Activated T-cell treated with anti-CD3 and anti-CD28 coated beads, Interleukin-2, amount 50 U/mL, for 24 hours (primary cell): ENCODE measurements around the gene SDSL.

Source experiments
- DNase-seq: peaks from one replicate; pipeline ENCODE4 v3.0.0-alpha.2; 2020
- H3K27ac Mint-ChIP-seq: 2 replicates; pipeline ENCODE4 v1.8.0; 2020; ENCODE audit warnings: mild to moderate bottlenecking, mixed read lengths
- H3K27me3 Mint-ChIP-seq: 2 replicates; pipeline ENCODE4 v1.8.0; 2020; ENCODE audit warnings: mixed read lengths
- H3K36me3 Mint-ChIP-seq: 2 replicates; pipeline ENCODE4 v1.8.0; 2020; ENCODE audit warnings: low read depth, mixed read lengths
- H3K4me1 Mint-ChIP-seq: 2 replicates; pipeline ENCODE4 v1.8.0; 2020; ENCODE audit warnings: low read depth, mixed read lengths
- H3K4me3 Mint-ChIP-seq: 2 replicates; pipeline ENCODE4 v1.8.0; 2020; ENCODE audit warnings: mild to moderate bottlenecking, moderate library complexity, mixed read lengths
- H3K9me3 Mint-ChIP-seq: 2 replicates; pipeline ENCODE4 v1.8.0; 2020; ENCODE audit warnings: mixed read lengths

Gene SDSL

GRCh38 chr12:113462998-113463745 is 41.0 kb downstream of the SDSL start:
- no peak overlapping the region for H3K27ac Mint-ChIP-seq
- H3K4me1 Mint-ChIP-seq = peaks cover 24% of the 10 kb centered on the region
- no peaks in the 10 kb centered on the region for H3K36me3 Mint-ChIP-seq
- peaks cover 84% of the 10 kb centered on the region for H3K27me3 Mint-ChIP-seq
- peak overlapping the region; percentile 56 for H3K4me3 Mint-ChIP-seq
- DNase-seq = peak; percentile 49
- H3K9me3 Mint-ChIP-seq = no peaks in the 10 kb centered on the region

GRCh38 chr12:113463746-113464451 is 41.7 kb downstream of the SDSL start:
- Mint-ChIP-seq H3K4me1 (peaks cover 24% of the 10 kb centered on the region), H3K27me3 (peaks cover 84% of the 10 kb centered on the region), H3K9me3 (no peaks in the 10 kb centered on the region), H3K36me3 (no peaks in the 10 kb centered on the region), H3K27ac (no peak overlapping the region), H3K4me3 (peak overlapping the region; percentile 56)
- DNase-seq = no peak

- no peak for DNase-seq
- H3K27me3 Mint-ChIP-seq = peaks cover 84% of the 10 kb centered on the region
- peaks cover 24% of the 10 kb centered on the region for H3K4me1 Mint-ChIP-seq
- no peak overlapping the region for H3K27ac Mint-ChIP-seq
- no peaks in the 10 kb centered on the region for H3K36me3 Mint-ChIP-seq
- no peaks in the 10 kb centered on the region for H3K9me3 Mint-ChIP-seq
- H3K4me3 Mint-ChIP-seq = peak overlapping the region; percentile 12
Measured at GRCh38 chr12:113464452-113464775, 42.2 kb downstream of the SDSL start.

- Mint-ChIP-seq H3K36me3 (no peaks in the 10 kb centered on the region), H3K4me1 (peaks cover 24% of the 10 kb centered on the region)
Measured at GRCh38 chr12:113464852-113465719, 42.9 kb downstream of the SDSL start.

GRCh38 chr12:113465808-113466453 is 43.8 kb downstream of the SDSL start:
- H3K36me3 Mint-ChIP-seq = no peaks in the 10 kb centered on the region

More at GRCh38 chr12:113464852-113465719, 42.9 kb downstream of the SDSL start:
- no peak for DNase-seq
- Mint-ChIP-seq H3K27me3 (peaks cover 84% of the 10 kb centered on the region), H3K27ac (no peak overlapping the region), H3K9me3 (no peaks in the 10 kb centered on the region), H3K4me3 (peak overlapping the region; percentile 12)

GRCh38 chr12:113466454-113467141 is 44.4 kb downstream of the SDSL start:
- Mint-ChIP-seq H3K9me3 (no peaks in the 10 kb centered on the region), H3K27me3 (peaks cover 84% of the 10 kb centered on the region), H3K36me3 (no peaks in the 10 kb centered on the region), H3K4me3 (no peak overlapping the region), H3K4me1 (peaks cover 26% of the 10 kb centered on the region), H3K27ac (no peak overlapping the region)
- no peak for DNase-seq

More at GRCh38 chr12:113465808-113466453, 43.8 kb downstream of the SDSL start:
- Mint-ChIP-seq H3K9me3 (no peaks in the 10 kb centered on the region), H3K4me3 (no peak overlapping the region), H3K27me3 (peaks cover 87% of the 10 kb centered on the region), H3K27ac (no peak overlapping the region), H3K4me1 (peaks cover 26% of the 10 kb centered on the region)
- DNase-seq = no peak

- Mint-ChIP-seq H3K36me3 (no peaks in the 10 kb centered on the region), H3K27ac (no peak overlapping the region), H3K4me3 (no peak overlapping the region), H3K9me3 (no peaks in the 10 kb centered on the region), H3K4me1 (peaks cover 26% of the 10 kb centered on the region), H3K27me3 (peaks cover 85% of the 10 kb centered on the region)
- no peak for DNase-seq
Measured at GRCh38 chr12:113467142-113467501, 44.9 kb downstream of the SDSL start.

GRCh38 chr12:113467502-113468364 is 45.6 kb downstream of the SDSL start:
- Mint-ChIP-seq H3K4me3 (peak overlapping the region; percentile 33), H3K27me3 (peaks cover 86% of the 10 kb centered on the region)

GRCh38 chr12:113468365-113469223 is 46.4 kb downstream of the SDSL start:
- Mint-ChIP-seq H3K36me3 (no peaks in the 10 kb centered on the region), H3K27me3 (peaks cover 90% of the 10 kb centered on the region), H3K27ac (no peak overlapping the region), H3K4me1 (peaks cover 20% of the 10 kb centered on the region), H3K4me3 (no peak overlapping the region), H3K9me3 (no peaks in the 10 kb centered on the region)
- DNase-seq = no peak

More at GRCh38 chr12:113467502-113468364, 45.6 kb downstream of the SDSL start:
- peaks cover 23% of the 10 kb centered on the region for H3K4me1 Mint-ChIP-seq
- H3K36me3 Mint-ChIP-seq = no peaks in the 10 kb centered on the region
- H3K27ac Mint-ChIP-seq = no peak overlapping the region
- DNase-seq = no peak
- no peaks in the 10 kb centered on the region for H3K9me3 Mint-ChIP-seq

- Mint-ChIP-seq H3K27me3 (peaks cover 90% of the 10 kb centered on the region), H3K36me3 (no peaks in the 10 kb centered on the region), H3K27ac (no peak overlapping the region), H3K9me3 (no peaks in the 10 kb centered on the region), H3K4me3 (no peak overlapping the region), H3K4me1 (peaks cover 17% of the 10 kb centered on the region)
- DNase-seq = no peak
Measured at GRCh38 chr12:113469224-113469948, 47.2 kb downstream of the SDSL start.

GRCh38 chr12:113469949-113470743 is 48.0 kb downstream of the SDSL start:
- H3K27ac Mint-ChIP-seq = no peak overlapping the region

More at GRCh38 chr12:113469949-113470743, 48.0 kb downstream of the SDSL start:
- no peaks in the 10 kb centered on the region for H3K9me3 Mint-ChIP-seq
- H3K27me3 Mint-ChIP-seq = peaks cover 91% of the 10 kb centered on the region
- no peaks in the 10 kb centered on the region for H3K36me3 Mint-ChIP-seq
- DNase-seq = no peak
- H3K4me1 Mint-ChIP-seq = peaks cover 14% of the 10 kb centered on the region
- no peak overlapping the region for H3K4me3 Mint-ChIP-seq
